ENCODE results near the gene CTAG2.
"Not testable (repeated sequence)": the region's sequence is repeated elsewhere in the genome, so short reads cannot be mapped to it uniquely, and the experiment has no call there.

Gene CTAG2

DNA sequence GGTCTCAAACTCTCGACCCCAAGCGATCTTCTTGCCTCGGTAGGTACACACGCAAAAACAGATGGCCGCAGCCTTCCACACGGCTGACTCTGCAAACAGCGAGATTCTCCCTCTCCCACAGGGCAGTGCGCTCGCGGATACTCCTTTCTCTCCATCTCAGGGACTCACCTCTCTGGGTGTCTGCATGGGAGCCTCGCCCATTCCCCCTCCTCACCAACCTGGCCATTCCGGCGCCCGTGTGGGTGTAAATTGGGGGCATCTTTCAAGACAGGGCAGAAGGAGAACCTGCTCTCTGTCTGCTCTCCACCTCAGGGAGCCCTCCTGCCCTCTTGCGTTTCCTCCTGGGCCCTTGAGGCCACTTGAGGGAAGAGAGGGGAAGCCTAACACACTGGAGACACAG lies 4.4 kb downstream of the CTAG2 start:
- DNase-seq (ENCODE audit: low read depth in 2 of 2), result no peak

DNA sequence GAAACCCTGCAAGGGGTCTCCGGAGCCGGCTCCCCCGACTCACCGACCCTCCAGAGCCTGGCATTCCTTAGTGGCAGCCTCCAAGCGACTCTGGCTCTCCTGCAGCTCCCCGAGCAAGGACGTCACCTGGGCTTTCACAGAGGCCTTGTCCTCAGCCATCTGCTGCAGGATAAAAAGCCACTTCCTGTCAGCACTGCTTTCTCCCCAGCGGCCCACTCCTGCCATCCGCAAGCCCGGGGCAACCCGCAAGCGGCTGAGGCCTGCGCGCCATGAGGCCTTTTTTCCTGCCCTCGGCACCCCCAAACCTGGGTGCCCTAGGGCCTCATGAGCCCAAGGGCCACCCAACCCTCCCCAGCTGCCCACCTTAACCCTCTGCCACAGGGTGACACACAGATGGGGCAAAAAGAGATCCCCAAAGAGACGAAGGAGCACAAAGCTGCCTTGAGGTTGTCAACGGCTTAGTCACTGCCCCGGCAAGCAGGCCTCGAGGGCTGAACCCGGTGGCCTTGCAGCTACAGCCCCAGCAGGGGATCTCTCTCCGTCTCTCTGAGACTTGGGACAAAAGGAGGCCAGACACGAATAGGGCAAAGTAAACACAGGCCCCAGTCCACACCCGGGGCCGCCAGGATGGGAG lies 7.5 kb downstream of the CTAG2 start:
- not testable (repeated sequence) for DNase-seq (ENCODE audit: low read depth in 2 of 2)

DNA sequence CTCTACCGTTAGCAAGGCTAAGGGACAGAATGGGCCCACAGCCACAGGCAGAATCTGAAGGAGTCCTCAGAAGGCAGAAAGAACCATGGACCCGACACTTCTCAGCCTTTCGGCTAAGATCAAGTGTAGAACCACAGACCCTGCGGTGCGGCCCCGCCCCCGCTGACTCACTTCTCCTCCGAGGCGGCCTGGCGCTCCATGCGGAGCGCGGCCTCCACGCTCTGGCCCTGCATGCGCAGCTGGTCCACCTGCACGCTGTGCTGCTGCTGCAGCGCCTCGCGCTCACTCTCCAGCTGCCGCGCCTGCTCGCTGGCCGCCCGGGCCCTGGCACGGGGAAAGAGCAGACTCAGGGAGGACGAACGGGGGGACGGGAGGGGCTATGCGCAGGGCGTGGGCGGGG lies 9.7 kb downstream of the CTAG2 start:
- DNase-seq (ENCODE audit: low read depth in 2 of 2), result not testable (repeated sequence)

DNA sequence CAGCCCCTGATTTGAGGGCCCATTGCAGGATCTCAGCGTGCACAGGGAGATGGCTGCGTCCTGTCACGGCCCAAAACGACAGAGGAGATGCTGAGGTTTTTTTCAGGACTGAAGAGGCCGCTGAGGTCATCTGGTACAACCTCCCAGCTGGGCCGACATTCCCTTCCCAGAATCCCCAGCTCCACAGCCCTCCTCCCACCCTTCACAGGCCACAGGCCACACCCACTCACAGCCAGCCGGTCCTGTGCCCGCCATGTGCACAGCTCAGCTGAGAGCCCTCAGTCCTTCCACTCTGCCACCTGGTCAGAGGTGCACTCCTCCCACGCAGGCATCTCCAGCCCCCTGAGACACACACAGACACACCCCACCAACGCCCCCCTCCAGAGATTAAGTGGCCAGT lies 11.6 kb downstream of the CTAG2 start:
- DNase-seq (ENCODE audit: low read depth in 2 of 2), result not testable (repeated sequence)

DNA sequence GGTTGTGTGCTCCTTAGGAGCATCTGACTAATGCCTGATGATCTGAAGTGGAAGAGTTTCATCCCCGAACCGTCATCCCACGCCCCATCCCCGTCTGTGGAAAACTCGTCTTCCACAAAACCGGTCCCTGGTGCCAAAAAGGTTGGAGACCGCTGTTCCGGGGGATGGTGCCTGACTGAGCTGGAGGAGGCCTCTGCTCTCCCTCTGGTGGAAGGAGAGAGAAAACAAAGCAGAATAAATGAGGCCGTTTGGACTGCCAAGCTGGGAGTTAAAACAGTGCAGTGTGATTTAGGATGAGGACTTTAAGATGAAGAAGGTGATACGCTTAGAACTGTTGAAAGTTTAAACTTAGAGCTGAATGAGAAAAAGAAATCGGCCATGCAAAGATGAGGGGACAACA lies 19.7 kb downstream of the CTAG2 start:
- DNase-seq (ENCODE audit: low read depth in 2 of 2), result not testable (repeated sequence)

DNA sequence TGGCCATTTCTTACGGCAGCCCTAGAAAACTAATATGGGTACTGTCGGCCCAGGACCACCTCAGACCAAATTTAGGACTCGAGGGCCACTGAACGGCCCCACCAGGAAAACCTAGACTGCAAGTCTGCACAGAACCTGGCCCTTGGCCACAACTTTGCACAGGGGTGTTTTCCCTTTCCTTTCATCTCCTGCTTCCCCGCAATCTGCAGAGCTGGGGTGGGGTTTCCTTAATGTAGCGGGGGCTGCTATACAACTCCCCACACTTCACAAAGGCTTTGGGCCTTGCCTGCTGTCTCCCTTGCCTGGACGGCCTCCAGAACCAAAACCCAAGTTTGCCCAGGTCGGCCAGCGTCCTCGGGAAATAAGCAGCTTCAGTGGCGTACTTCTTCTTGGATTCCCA lies 22.4 kb downstream of the CTAG2 start:
- not testable (repeated sequence) for DNase-seq (ENCODE audit: low read depth in 2 of 2)

DNA sequence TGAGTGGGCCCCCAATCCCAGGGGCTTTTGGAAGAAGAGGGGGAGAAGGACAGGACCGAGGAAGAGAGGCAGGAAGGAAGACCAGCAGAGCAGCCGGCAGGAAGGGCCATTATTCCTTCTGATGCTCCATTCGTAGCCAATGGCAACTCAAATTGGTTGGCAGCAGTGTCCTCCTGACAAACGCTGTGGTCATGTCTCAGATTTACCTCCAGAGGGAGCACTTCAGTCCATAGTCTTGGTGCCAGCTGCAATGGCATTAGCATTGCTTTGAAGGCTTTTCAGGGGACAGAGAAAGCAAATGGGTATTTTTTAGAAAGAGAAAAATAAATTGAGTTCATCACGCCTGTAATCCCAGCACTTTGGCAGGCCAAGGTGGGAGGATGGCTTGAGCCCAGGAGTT lies 24.4 kb downstream of the CTAG2 start:
- DNase-seq (ENCODE audit: low read depth in 2 of 2), result not testable (repeated sequence)

DNA sequence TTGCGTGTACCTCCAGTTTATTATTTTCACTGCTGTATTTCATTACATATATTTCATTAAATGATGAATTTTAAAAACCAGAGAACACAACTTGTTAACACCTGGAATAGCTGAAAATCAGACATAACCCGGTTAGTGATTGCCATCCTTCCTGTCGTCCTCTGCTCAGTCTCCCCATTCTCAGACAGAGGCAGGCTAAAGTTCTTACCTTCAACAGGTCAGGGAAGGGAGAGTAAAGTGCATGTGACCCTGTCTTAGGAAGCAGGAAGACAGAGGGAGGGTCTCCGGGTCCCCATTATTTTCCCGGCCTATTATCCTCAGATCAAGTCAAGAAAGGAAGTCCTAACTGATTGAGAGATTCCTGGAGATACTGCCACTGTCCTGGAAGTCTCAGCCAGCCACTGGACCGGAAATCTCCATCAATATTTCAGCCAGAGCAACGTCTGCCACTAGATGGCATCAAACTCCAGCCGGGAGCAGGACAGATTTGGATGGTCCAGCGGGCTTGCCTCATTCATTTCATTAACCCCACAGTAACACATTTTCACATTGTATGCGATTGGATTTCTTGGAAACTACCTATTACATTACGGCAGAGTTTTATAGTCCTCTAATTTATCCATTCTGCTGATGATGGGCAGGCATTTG lies 32.5 kb downstream of the CTAG2 start:
- not testable (repeated sequence) for DNase-seq (ENCODE audit: low read depth in 2 of 2)

DNA sequence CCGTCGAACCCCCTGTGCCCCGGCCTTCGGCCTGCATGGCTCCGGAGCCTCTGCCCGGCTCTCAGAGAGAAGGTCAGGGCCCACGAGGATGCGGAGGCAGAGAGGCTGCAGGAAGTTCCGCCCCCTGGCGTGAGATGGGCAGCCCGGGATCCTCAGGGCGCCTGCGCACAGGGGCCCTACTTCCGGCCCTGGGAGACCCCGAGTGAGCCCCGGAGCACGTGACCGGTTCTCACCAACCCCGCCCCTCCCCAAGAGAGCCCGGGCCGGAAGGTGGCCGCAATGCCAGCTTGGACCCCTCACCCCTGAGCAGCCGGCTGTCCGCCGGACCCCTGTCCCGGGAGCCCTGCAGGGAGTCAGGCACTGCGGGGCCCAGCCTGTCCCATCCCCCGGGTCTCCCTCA lies 34.2 kb downstream of the CTAG2 start, which contains the start of gene CTAG1B:
TSS of gene CTAG1B (minus strand) at position 101 of the 400 bp plus-strand sequence. CDS start at position 37, 64 bp downstream.
- DNase-seq (ENCODE audit: low read depth in 2 of 2), result not testable (repeated sequence)

DNA sequence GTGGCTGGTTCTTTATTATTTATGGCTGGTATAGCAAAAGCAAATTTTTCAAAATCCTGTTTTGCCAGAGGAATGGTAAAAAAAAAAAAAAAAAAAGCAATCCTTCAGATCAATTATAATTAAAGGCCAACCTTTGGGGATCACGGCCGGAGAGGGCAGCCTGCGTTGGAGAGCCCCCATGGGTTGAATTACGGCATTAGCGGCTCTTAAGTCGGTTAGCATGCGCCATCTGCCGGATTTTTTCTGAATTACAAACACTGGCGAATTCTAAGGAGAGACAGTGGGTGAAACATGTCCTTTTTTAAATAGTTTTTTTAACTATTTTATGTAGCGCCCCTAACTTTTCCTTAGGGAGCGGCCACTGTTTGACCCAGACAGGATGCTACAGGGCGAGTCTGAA lies 39.8 kb downstream of the CTAG2 start:
- DNase-seq (ENCODE audit: low read depth in 2 of 2), result not testable (repeated sequence)

DNA sequence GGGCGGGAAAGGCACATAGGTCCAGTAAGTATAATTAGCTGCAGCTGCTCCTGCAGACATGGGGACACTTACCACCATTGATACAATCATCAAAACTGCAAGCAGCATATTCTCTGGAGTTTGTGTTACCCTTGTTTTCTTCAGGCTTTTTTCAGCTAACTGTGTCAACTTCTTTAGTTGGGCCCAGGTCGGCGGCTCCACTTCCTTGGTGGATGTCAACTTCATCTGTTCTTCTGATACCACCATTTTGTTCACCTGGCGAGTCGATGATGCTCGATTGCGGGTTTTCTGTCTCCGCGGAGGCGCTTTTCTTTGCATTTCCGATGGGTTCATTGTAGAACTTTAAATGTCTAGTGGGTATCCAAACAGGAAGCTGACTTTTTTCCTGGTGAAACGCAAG lies 42.2 kb downstream of the CTAG2 start:
- not testable (repeated sequence) for DNase-seq (ENCODE audit: low read depth in 2 of 2)

DNA sequence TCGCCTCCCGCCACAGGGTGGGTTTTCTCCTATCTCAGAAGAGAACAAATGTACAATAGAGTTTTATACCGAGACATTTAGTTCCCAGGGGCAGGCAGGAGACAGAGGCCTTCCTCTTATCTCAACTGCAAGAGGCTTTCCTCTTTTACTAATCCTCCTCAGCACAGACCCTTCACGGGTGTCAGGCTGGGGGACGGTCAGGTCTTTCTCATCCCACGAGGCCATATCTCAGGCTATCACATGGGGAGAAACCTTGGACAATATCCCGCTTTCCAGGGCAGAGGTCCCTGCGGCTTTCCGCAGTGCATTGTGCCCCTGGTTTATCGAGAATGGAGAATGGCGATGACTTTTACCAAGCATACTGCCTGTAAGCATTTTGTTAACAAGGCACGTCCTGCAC lies 44.6 kb downstream of the CTAG2 start:
- not testable (repeated sequence) for DNase-seq (ENCODE audit: low read depth in 2 of 2)

DNA sequence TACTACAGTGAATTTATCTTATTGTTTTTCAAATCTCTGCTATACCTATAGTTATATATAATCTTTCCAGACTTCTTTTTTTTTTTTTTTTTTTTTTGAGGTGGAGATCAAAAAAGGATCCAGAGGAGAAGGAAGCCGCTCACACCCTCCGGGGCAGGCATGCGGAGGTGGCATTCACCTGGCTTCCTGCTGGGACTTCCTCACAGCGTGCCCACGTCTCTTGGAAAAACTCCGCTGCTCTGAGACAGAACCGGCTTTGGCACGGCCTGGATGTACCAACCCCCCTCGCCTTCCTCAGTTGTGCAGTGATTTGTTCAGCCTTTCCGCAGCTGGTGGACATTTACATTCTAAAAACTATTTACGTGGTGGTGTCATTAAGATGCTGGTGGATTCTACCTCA lies 45.4 kb downstream of the CTAG2 start:
- not testable (repeated sequence) for DNase-seq (ENCODE audit: low read depth in 2 of 2)

DNA sequence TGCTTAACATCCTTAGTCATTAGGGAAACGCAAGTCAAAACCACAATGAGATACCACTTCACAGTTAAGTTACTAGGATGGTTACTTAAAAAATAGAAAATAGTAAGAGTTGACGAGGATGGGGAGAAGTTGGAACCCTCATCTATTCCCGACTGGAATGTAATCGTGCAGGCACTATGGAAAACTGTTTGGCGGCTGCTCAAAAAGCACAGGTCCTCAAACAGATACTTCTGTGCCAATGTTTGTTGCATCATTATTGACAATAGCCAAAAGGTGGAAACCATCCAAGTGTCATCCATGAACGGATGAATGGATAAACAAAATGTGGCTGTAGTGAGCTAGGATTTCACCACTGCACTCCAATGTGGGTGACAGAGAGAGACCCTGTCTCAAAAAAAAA lies 46.0 kb downstream of the CTAG2 start:
- DNase-seq (ENCODE audit: low read depth in 2 of 2), result no peak

DNA sequence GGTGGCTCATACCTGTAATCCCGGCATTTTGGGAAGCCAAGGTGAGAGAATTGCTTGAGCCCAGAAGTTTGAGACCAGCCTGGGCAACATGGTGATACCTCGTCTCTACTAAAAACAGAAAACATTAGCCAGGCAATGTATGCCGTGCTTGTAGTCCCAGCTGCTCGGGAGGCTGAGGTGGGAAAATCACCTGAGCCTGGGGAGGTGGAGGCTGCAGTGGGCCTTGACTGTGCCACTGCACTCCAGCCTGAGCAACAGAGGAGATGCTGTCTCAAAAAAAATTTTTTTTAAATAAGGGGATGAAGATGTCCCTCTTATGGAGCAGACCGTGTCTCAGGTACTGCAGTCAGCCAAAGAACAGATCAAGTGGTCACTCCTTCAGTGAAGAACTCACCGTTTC lies 47.8 kb downstream of the CTAG2 start:
- no peak for DNase-seq (ENCODE audit: low read depth in 2 of 2)

DNA sequence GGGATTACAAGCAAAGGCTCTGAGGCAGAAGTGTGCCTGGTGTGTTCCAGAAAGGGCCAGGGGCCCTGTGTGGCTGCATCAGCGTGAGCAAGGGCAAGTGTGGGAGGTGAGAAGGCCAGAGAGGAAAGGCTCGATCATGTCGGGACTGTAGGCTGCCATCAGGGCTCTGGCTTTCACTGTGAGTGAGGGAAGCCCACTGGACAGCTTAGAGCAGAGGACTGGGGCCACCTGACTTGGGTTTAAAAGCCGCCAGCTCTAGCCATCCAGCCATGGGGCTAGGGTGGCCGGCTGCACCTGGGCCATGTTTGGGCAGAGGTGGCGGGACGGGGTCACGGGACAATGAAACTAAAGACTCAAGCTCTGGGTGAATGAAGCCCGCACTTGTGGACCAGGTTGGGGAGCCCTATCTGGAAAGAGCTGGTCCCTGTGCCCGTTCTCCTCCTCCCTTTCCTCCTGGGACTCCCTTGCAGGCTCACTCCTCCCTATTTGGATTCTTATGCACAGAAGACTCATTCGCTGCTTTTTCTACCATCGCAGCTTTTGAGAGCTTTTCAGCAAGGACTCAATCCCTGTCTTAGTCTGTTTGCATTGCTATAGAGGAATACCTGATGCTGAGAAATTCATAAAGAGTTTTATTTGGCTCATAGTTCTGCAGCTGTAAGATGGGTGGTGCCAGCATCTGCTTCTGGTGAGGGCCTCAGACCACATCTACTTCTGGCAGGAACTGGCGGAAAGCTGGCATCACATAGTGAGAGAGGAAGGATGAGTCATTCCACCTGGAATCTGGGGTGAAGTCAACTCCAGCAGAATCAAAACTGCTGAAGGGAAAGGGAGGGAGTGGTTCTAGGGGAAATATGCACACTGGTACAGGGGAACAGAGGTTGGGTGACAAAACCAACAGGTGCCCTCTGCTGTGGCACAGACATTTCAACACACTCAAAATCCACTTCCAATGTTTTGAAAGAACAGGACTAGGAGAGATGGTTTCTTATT lies 49.6 kb downstream of the CTAG2 start:
- DNase-seq (ENCODE audit: low read depth in 2 of 2), result no peak

DNA sequence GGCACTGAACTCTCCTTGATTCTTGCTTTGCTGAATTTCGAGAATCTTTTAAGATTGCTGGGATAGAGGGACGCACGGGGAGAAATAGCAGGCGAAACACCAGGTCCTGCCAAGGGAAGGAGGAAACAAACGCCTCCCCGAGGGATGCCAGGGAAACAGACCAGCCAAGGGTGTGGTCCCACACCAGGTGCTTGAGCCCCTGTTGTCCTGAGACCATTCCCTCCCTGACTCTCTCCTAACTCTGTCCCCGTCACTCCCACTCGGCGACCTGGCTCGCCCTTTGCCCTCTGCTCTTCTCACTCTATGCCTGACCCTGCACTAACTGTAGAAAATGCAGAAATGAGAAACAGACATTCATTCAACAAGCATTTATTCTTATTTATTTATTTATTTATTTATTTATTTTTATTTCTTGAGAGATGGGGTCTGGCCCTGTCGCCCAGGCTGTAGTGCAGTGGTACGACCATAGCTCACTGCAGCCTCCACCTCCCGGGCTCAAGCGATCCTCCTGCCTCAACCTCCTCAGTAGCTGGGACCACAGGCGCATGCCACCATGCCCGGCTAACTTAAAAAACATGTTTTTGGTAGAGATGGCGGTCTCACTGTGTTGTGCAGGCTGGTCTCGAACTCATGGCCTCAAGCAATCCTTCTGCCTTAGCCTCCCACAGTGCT lies 50.5 kb downstream of the CTAG2 start:
- no peak for DNase-seq (ENCODE audit: low read depth in 2 of 2)

DNA sequence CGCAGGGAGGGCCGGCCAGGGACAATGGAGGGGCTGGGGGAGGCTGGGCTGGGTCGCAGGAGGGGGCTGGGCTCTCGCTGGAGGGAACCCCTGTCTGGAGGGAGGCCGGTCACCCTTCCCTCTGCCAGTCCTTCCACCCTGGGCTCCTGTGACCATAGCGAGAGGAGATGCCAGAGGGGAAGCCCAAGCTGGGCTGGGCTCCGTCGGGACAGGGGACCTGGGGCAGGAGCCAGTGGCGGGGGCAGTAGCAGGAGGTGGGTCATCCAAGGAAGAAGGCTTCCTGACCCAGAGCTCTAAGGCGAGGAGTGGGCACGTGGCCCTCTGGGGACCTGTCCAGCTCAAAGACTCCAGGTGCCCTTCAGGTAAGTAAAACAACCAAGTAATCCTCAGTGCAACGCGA lies 51.2 kb downstream of the CTAG2 start:
- DNase-seq (ENCODE audit: low read depth in 2 of 2), result no peak

All from fibroblast of skin of left biceps (primary cell).